ENCODE data around the gene VPS37C. TPM values are rescaled to one million over a fixed set of nuclear protein-coding genes. Genes with fewer than 3 reads are reported as not detected.
A peak's percentile ranks its signal among the peaks of the same experiment; 100 is the strongest.

Gene VPS37C
- total and polyA plus RNA-seq, 10 of the 15 experiments (the other 5 are each of a cell fraction or from before 2014, with no cell fraction given) = 0.39 to 16.5 (median 7.8) TPM

GRCh38 chr11:61129639-61130523 lies 31.3 kb downstream of the VPS37C start (continued):
- no peak for TF ChIP-seq HCFC1 (IDR thresholded peaks at IDR 0.05; ENCODE audit: low read length)
- TF ChIP-seq E4F1 (IDR thresholded peaks at IDR 0.05; ENCODE audit: borderline replicate concordance, partially characterized antibody) = no peak
- peak; percentile 26 for TF ChIP-seq SP1 (IDR thresholded peaks at IDR 0.05; ENCODE audit: low read depth, low read length)
- TF ChIP-seq GATAD2B (conservative IDR thresholded peaks at IDR 0.05; ENCODE audit: low read depth) = no peak
- TF ChIP-seq HSF1 (IDR thresholded peaks at IDR 0.05; ENCODE audit: low read depth, low read length) = peak; percentile 58; the same call in 1 of the 2 replicates
- TF ChIP-seq SIN3A (IDR thresholded peaks at IDR 0.05; ENCODE audit: low read depth, low read length) = 0 out of 2 replicates have a peak, but pooled peaks have one; percentile 45
- TF ChIP-seq YY1 (IDR thresholded peaks at IDR 0.05; ENCODE audit: low read depth, low read length) = peak; percentile 87
- no peak for TF ChIP-seq BCL11A (IDR thresholded peaks at IDR 0.05; ENCODE audit: low read depth, low read length)
- peak; percentile 89 for TF ChIP-seq FOXM1 (IDR thresholded peaks at IDR 0.05; ENCODE audit: low read depth, low read length)
- TF ChIP-seq KDM1A (IDR thresholded peaks at IDR 0.05; ENCODE audit: borderline replicate concordance) = no peak
- TF ChIP-seq, protein P1, sequence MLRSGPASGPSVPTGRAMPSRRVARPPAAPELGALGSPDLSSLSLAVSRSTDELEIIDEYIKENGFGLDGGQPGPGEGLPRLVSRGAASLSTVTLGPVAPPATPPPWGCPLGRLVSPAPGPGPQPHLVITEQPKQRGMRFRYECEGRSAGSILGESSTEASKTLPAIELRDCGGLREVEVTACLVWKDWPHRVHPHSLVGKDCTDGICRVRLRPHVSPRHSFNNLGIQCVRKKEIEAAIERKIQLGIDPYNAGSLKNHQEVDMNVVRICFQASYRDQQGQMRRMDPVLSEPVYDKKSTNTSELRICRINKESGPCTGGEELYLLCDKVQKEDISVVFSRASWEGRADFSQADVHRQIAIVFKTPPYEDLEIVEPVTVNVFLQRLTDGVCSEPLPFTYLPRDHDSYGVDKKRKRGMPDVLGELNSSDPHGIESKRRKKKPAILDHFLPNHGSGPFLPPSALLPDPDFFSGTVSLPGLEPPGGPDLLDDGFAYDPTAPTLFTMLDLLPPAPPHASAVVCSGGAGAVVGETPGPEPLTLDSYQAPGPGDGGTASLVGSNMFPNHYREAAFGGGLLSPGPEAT (IDR thresholded peaks at IDR 0.05; ENCODE audit: low read depth) = 0 out of 2 replicates have a peak, but pooled peaks have one; percentile 51
- peak; percentile 22; the same call in 1 of the 2 replicates for TF ChIP-seq DPF2 (IDR thresholded peaks at IDR 0.05)
- TF ChIP-seq SMAD5 (IDR thresholded peaks at IDR 0.05; ENCODE audit: low read depth) = no peak
- peak; percentile 70; the same call in 1 of the 2 replicates for TF ChIP-seq TBL1XR1 (IDR thresholded peaks at IDR 0.05; ENCODE audit: low read depth, low read length)

Data from GM12878 (cell line).